ENCODE results near the gene MCRS1.

Gene MCRS1

DNA sequence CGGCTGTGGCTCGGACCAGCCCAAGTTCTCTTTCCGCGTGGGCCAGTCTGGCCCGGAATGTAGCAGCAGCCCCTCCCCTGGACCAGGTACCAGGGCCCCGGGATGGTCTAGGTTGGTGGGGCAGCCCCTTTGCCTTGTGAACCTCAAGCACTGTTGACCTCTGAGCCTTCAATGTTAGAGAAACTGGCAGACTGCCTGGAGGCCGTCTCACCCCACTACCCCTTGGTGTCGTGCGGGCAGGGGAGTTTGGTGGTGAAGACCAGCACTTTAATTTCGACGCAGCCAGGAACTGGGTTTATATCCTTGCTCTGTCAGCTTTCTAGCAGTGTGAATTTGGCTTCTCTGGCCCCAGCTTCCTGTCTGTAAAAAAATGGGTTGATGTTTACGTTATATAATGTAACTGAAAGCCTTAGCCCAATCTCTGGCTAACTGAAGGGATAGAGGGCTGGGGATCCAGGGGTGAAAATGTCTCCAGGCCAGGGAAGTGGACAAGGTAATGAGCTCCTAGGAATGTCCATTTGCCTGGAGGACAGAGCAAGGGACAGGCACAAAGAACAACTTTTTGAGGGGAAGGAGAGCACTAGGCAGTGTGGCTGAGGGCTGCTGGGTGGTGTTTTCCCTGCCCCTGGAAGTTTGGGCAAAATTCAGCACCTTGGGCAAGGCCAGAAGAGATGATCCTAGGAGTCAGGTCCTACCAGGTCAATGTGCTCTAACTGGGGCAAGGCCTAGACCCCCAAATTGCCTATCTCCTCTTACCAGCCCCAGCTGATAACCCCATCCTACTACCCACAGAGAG is 11.4 kb downstream of the MCRS1 start:
- no peak for DNase-seq (ENCODE audit: low read depth in 3 of 3)

DNA sequence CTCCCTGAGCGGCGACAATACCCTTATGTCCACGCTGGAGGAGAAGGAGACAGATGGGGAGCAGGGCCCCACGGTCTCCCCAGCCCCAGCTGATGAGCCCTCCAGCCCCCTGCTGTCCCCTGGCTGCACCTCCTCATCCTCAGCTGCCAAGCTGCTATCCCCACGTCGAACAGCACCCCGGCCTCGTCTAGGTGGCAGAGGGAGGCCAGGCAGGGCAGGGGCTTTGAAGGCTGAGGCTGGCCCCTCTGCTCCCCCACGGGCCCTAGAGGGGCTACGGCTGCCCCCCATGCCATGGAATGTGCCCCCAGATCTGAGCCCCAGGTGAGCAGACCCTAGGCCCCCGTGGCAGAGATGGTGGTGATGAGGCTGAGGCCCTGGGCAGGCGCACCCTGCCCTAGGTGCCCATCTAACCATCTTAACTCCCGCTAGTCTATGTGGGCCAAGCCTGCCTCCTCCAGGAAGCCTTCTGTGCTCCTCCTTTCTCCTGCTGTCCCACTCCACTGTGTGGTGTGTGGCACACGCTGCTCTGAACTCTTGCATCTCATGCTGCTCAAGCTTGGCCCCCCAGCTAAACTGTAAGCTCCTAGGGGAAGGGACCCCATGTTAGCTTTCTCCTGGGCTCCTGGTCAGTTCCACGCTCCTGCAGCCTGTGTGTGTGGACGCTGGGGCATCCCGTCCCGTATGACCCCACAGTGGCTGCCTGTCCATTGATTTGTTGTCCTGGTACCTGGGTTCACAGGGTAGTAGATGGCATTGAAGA is 12.1 kb downstream of the MCRS1 start:
- DNase-seq (ENCODE audit: low read depth in 3 of 3) = no peak

- no peak for DNase-seq (ENCODE audit: low read depth in 3 of 3)
Observed at GRCh38 chr12:49554266-49554665, 13.7 kb downstream of the MCRS1 start.

- DNase-seq (ENCODE audit: low read depth in 3 of 3) = no peak
Observed at GRCh38 chr12:49553512-49554088, 14.3 kb downstream of the MCRS1 start.

DNA sequence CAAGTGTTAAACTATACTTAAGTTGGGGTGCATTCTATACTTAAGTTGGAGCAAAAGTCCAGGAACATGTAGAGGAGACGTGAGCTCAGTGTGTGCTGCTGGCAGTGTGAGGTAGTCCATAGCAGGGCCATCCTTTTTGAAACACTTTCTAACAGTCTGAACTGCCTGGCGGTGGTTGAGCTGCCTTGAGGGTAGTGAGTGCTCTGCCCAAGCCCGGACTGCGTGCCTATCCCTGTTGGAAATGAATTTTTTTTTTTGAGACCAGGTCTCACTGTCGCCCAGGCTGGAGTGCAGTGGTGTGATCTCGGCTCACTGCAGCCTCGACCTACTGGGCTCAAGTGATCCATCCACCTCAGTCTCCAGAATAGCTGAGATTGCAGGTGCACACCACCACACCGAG is 15.0 kb downstream of the MCRS1 start:
- no peak for DNase-seq (ENCODE audit: low read depth in 3 of 3)

- no peak for DNase-seq (ENCODE audit: low read depth in 3 of 3)
Observed at GRCh38 chr12:49552425-49552824, 15.5 kb downstream of the MCRS1 start.

DNA sequence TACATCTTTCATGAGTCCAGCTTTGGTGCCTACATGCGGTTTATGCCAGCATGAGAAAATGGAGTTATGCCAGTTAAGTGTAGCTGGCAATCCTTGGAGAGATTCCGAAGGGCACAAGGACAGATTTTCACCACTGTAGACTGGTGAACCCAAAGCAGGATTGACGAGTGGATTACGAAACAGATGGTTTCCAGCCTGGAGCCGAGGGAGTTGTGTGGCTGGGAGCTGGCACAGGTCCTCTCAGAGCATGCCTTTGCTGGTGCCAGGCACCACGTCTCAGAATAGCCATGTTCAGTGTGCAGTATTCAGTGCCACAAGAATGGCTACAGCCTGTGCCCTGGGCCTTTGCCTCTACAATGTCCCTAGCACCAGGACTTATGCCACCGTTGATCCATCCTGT is 15.9 kb downstream of the MCRS1 start:
- DNase-seq (ENCODE audit: low read depth in 3 of 3) = no peak

DNA sequence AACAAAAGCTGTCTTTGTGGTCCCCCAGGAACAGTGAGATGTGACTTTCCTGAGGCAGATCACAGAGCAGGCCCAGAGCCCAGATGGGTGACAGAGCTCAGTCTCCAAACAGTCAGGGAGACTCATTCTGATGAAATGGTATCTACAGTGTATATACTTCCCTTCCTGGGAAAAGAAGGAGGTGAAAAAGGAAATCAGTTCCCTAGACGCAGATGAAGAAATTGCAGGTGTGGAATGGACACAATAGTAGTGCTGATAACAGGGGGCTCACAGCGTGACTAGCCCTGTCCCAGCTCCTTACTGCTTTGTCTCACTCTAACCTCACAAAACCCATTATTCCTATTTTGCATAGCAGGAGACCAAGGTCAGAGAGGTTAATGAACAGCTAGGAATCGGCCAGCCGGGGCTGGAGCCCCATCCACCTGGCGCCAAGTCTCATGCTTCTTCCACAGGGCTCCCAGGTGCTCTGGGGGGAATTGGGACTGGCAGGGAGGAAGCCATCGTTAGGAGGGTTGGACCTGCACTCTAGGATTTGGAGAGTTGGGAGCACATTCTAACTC is 17.2 kb downstream of the MCRS1 start:
- no peak for DNase-seq (ENCODE audit: low read depth in 3 of 3)

GRCh38 chr12:49549735-49550692 is 17.9 kb downstream of the MCRS1 start:
- DNase-seq (ENCODE audit: low read depth in 3 of 3) = no peak

- no peak for DNase-seq (ENCODE audit: low read depth in 3 of 3)
Observed at GRCh38 chr12:49548822-49549648, 18.9 kb downstream of the MCRS1 start.

- no peak for DNase-seq (ENCODE audit: low read depth in 3 of 3)
Observed at GRCh38 chr12:49548481-49548821, 19.5 kb downstream of the MCRS1 start.

GRCh38 chr12:49547090-49547690 is 20.8 kb downstream of the MCRS1 start:
- no peak for DNase-seq (ENCODE audit: low read depth in 3 of 3)

GRCh38 chr12:49546481-49546880 is 21.5 kb downstream of the MCRS1 start:
- DNase-seq (ENCODE audit: low read depth in 3 of 3) = no peak

DNA sequence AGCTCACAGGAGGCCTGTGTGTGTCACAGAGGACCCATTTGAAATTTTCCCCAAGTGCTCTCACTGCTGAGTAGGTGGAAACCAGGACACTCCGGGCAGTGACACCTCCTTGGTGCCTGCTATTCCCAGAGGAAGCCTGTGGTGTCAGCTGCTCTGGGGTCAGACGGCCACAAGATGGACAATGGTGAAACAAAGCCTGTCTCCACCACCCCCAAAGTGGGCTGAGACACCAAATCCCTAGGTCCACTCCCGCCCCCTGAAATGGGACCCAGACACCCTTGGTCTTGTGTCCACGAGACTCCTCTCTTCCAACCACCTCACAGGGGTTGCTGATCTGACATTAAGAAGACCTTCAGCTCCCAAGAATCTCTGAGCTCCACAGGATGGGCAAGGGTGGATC is 22.1 kb downstream of the MCRS1 start:
- no peak for DNase-seq (ENCODE audit: low read depth in 3 of 3)

GRCh38 chr12:49543914-49544815 is 23.8 kb downstream of the MCRS1 start:
- DNase-seq (ENCODE audit: low read depth in 3 of 3) = no peak

GRCh38 chr12:49543221-49543913 is 24.6 kb downstream of the MCRS1 start:
- DNase-seq (ENCODE audit: low read depth in 3 of 3) = no peak

GRCh38 chr12:49542592-49543160 is 25.3 kb downstream of the MCRS1 start:
- no peak for DNase-seq (ENCODE audit: low read depth in 3 of 3)

DNA sequence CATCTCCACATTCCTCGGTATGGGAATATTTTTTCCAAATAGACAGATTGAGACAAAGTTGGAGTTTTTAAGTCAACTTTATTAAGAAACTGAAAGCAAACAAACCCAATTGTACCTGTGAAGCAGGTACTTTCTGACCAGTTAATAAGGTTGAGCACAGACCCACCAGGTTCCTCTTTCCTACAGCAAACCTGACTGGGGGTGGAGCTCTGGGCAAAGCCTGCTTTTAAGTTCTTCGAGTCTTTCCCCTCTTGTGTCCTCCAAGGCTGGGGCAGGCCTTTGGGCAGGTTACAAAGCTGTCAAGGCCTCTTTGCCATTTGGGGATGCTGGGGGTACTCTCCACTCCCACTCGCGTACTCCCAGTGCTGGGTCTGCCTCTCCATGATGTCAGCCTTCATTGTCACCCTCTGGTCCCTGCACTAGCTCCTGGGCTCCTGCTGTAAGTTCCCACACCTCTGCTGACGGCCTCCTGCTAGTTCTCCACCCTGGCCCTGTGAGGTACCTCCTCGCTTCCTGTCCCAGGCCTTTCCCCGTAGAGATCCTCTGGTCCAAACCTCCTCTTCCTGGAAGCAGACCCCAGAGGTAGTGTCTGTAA is 25.9 kb downstream of the MCRS1 start:
- no peak for DNase-seq (ENCODE audit: low read depth in 3 of 3)

Measured in stimulated activated CD4-positive, alpha-beta T cell treated with anti-CD3 and anti-CD28 coated beads, TNF-alpha, amount 100 ng/mL, for 4 hours (primary cell).